Keratinocyte (primary cell): ENCODE data around the gene DCTN4. TPM values are rescaled to one million over a fixed set of nuclear protein-coding genes. Genes with fewer than 3 reads are reported as not detected.

ENCODE experiments used
- DNase-seq: peaks from one replicate; pipeline ENCODE4 v3.0.0-alpha.2; 2011; ENCODE audit warnings: low read depth, missing footprints, low spot score
- FAIRE-seq: peaks from 2 replicates; lab custom pipeline; 2011; peaks lifted over from hg19 to GRCh38; lab: Jason Lieb, UNC
- H2AFZ ChIP-seq: 2 replicates; pipeline ENCODE4 v1.6.0; 2012; ENCODE audit warnings: low read length, control low read depth, inconsistent platforms; ENCODE audit not compliant: control insufficient read depth
- H3K27ac ChIP-seq: 2 replicates; pipeline ENCODE4 v1.5.1; 2011; ENCODE audit warnings: low read length; ENCODE audit not compliant: control insufficient read depth, insufficient read depth
- H3K27me3 ChIP-seq: 3 replicates; pipeline ENCODE4 v1.6.0; 2011; ENCODE audit warnings: low read length; ENCODE audit not compliant: control insufficient read depth, insufficient read depth; ENCODE audit errors: extremely low read depth
- H3K36me3 ChIP-seq, 2 experiments: 2 replicates in 1 of 2; 3 replicates in 1 of 2; pipeline ENCODE4 v1.5.1; 2011; ENCODE audit warnings: low read length in 2 of 2, mild to moderate bottlenecking in 1 of 2; ENCODE audit not compliant: control insufficient read depth in 2 of 2, insufficient read depth in 2 of 2; ENCODE audit errors: extremely low read depth in 1 of 2
- H3K4me1 ChIP-seq: 3 replicates; pipeline ENCODE4 v1.5.1; 2011; ENCODE audit warnings: low read length; ENCODE audit not compliant: control insufficient read depth, insufficient read depth; ENCODE audit errors: extremely low read depth
- H3K4me2 ChIP-seq: 3 replicates; pipeline ENCODE4 v1.6.0; 2011; ENCODE audit warnings: low read depth, low read length; ENCODE audit not compliant: control insufficient read depth, insufficient read depth; ENCODE audit errors: extremely low read depth
- H3K4me3 ChIP-seq, 3 experiments: fragments of 200-600 bp in 1 of 3; sonication (generic) in 1 of 3; 2 replicates in 2 of 3; 3 replicates in 1 of 3; pipeline ENCODE4 v1.5.1; 2011 to 2016; ENCODE audit warnings: low read length in 3 of 3, mild to moderate bottlenecking in 3 of 3, control low read depth in 2 of 3, inconsistent platforms in 1 of 3, low read depth in 1 of 3, mixed read lengths in 1 of 3, mixed run types in 1 of 3, moderate library complexity in 1 of 3; ENCODE audit not compliant: control insufficient read depth in 2 of 3, insufficient read depth in 2 of 3; ENCODE audit errors: extremely low read depth in 1 of 3
- H3K79me2 ChIP-seq: 2 replicates; pipeline ENCODE4 v1.6.0; 2012; ENCODE audit warnings: low read length; ENCODE audit not compliant: control insufficient read depth, insufficient read depth
- H3K9ac ChIP-seq: 3 replicates; pipeline ENCODE4 v1.6.0; 2011; ENCODE audit warnings: low read length; ENCODE audit not compliant: control insufficient read depth, insufficient read depth; ENCODE audit errors: extremely low read depth
- H3K9me1 ChIP-seq: 3 replicates; pipeline ENCODE4 v1.6.0; 2011; ENCODE audit warnings: low read length; ENCODE audit not compliant: control insufficient read depth, insufficient read depth; ENCODE audit errors: extremely low read depth
- H3K9me3 ChIP-seq: 2 replicates; pipeline ENCODE4 v1.5.1; 2012; ENCODE audit warnings: low read depth, low read length; ENCODE audit not compliant: control insufficient read depth
- H4K20me1 ChIP-seq: 3 replicates; pipeline ENCODE4 v1.6.0; 2011; ENCODE audit warnings: low read length; ENCODE audit not compliant: control insufficient read depth, insufficient read depth; ENCODE audit errors: extremely low read depth
- EZH2 ChIP-seq: IDR thresholded peaks from one replicate; pipeline ENCODE4 v1.6.1; 2012; ENCODE audit warnings: inconsistent platforms, mild to moderate bottlenecking, low read length, moderate library complexity
- dilution Hi-C: fragments of 300-500 bp; cut with MboI; formaldehyde crosslinking; loops from one replicate; pipeline ENCODE4 v1.7.0; 2020; ENCODE audit warnings: low sequenced_read_pairs; ENCODE audit not compliant: extremely low pct_ligation_motif_present
- polyA plus RNA-seq, 5 experiments: library from polyadenylated mRNA; depleted of rRNA in 3 of 5; stranded (reverse) in 3 of 5; stranded (forward) in 1 of 5; unstranded in 1 of 5; fragments of >200 nt; gene quantifications; 1 replicate in 1 of 5; 2 replicates in 3 of 5; 3 replicates in 1 of 5; pipeline versions ENCODE4 v1.2.1 to v1.2.3, GENCODE V29; 2011 to 2012; ENCODE audit warnings: missing spikeins in 2 of 5, low read depth in 1 of 5, low replicate concordance in 1 of 5
- TF ChIP-seq, protein P1 (sequence below), 3 experiments: IDR thresholded peaks in 1 of 3; conservative IDR thresholded peaks in 1 of 3; optimal IDR thresholded peaks in 1 of 3; 2 replicates in 2 of 3; 3 replicates in 1 of 3; pipeline versions ENCODE3 to v1.5.1; 2011; ENCODE audit warnings: low read length in 3 of 3, mild to moderate bottlenecking in 3 of 3, moderate library complexity in 2 of 3, control low read depth in 1 of 3, inconsistent platforms in 1 of 3; ENCODE audit not compliant: insufficient read depth in 2 of 3; ENCODE audit errors: extremely low read depth in 1 of 3

DCTN4 gene
- polyA plus RNA-seq, 1 donor (not counting 4 experiments of a cell fraction or from before 2014, with no cell fraction given) = 44.3 TPM

DNA sequence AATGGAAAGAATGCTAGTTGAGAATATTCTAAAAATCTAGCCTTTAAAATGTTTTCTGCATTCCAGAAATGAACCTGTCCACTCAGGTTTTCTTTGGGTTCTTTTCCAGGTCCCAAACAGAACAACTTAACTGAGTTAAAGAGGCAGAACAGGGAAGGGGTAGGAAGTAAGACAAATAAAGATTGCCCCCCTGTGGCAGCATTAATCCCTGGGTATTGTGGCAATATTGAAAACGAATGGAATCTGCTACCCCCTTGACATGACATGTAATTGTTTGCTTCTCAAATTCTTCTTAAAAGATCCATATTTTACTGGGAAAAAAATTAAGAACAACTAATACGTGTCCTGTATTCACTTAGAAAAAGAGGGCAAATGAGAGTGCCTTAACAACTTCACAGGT lies 48.7 kb downstream of the DCTN4 start:
- no peak overlapping the region for H2AFZ ChIP-seq
- dilution Hi-C loops = no loop called here
- H3K4me3 ChIP-seq = no peak overlapping the region
- no peak for DNase-seq
- no peak overlapping the region for H3K9ac ChIP-seq
- no peak overlapping the region for H3K4me2 ChIP-seq
- TF ChIP-seq EZH2 = no peak
- TF ChIP-seq, protein P1, sequence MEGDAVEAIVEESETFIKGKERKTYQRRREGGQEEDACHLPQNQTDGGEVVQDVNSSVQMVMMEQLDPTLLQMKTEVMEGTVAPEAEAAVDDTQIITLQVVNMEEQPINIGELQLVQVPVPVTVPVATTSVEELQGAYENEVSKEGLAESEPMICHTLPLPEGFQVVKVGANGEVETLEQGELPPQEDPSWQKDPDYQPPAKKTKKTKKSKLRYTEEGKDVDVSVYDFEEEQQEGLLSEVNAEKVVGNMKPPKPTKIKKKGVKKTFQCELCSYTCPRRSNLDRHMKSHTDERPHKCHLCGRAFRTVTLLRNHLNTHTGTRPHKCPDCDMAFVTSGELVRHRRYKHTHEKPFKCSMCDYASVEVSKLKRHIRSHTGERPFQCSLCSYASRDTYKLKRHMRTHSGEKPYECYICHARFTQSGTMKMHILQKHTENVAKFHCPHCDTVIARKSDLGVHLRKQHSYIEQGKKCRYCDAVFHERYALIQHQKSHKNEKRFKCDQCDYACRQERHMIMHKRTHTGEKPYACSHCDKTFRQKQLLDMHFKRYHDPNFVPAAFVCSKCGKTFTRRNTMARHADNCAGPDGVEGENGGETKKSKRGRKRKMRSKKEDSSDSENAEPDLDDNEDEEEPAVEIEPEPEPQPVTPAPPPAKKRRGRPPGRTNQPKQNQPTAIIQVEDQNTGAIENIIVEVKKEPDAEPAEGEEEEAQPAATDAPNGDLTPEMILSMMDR (optimal IDR thresholded peaks at IDR 0.05 in 1 of 3, IDR thresholded peaks at IDR 0.05 in 1 of 3, conservative IDR thresholded peaks at IDR 0.05 in 1 of 3; ENCODE audit: extremely low read depth in 1 of 3, insufficient read depth in 2 of 3, low read length in 3 of 3) = peak in 2 of 3 experiments; percentile 18 to 36
- FAIRE-seq = no peak
- no peaks in the 10 kb centered on the region for H3K79me2 ChIP-seq
- peaks cover 21 to 23% of the 10 kb centered on the region in 2 experiments for H3K36me3 ChIP-seq
- H3K27ac ChIP-seq = no peak overlapping the region
- H3K9me3 ChIP-seq = no peaks in the 10 kb centered on the region
- H3K27me3 ChIP-seq = no peaks in the 10 kb centered on the region
- H3K4me1 ChIP-seq = no peaks in the 10 kb centered on the region
- H3K9me1 ChIP-seq = no peaks in the 10 kb centered on the region
- H4K20me1 ChIP-seq = no peaks in the 10 kb centered on the region

DNA sequence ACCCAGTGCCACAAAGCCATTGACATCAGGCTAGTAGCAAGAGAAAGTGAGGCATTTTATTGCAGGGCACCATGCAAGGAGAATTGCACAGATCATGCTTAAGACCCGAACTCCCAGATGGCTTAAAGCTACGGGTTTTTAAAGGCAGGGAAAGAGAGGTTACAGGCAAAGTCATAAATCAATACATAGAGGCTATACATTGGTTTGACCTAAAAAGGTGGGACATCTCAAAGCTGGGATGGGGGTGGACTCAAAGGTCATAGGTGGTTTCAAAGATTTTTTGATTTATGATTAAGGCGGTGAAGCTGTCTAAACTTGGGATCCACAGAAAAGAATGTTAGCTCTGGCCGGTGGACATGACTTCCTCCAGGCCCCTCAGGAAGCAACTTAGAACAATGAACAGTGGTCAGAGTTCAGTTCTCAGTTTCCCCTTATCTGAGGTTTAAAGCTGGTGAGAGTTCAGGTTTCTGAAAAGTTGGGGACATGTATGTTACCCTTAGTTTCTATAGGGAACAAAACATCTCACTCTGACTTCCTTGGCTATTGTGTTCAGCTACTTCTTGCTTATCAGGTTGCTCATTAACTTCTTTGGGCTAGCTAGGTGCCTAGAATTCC lies 51.9 kb downstream of the DCTN4 start:
- DNase-seq (no peak), FAIRE-seq (no peak)
- no peaks in the 10 kb centered on the region for H3K9me1 ChIP-seq
- no peaks in the 10 kb centered on the region for H3K79me2 ChIP-seq
- H3K27me3 ChIP-seq = no peaks in the 10 kb centered on the region
- no peak overlapping the region for H3K9ac ChIP-seq
- no peak overlapping the region for H3K4me3 ChIP-seq
- no peaks in the 10 kb centered on the region for H4K20me1 ChIP-seq
- H3K36me3 ChIP-seq = peaks cover 9 to 12% of the 10 kb centered on the region in 2 experiments
- no peak for TF ChIP-seq EZH2
- TF ChIP-seq, protein P1 (optimal IDR thresholded peaks at IDR 0.05 in 1 of 3, IDR thresholded peaks at IDR 0.05 in 1 of 3, conservative IDR thresholded peaks at IDR 0.05 in 1 of 3; ENCODE audit: extremely low read depth in 1 of 3, insufficient read depth in 2 of 3, low read length in 3 of 3) = no peak
- H3K27ac ChIP-seq = no peak overlapping the region
- H3K4me1 ChIP-seq = peaks cover 1% of the 10 kb centered on the region
- H2AFZ ChIP-seq = no peak overlapping the region
- dilution Hi-C loops = no loop called here
- no peak overlapping the region for H3K4me2 ChIP-seq
- H3K9me3 ChIP-seq = no peaks in the 10 kb centered on the region
